Measurements from ENCODE around the gene AP4M1. TPM values are rescaled to one million over a fixed set of nuclear protein-coding genes. Genes with fewer than 3 reads are reported as not detected.

Gene AP4M1
- 17.2 and 18.4 TPM in 2 replicates for total RNA-seq

GRCh38 chr7:100101016-100101862 is at the start of gene AP4M1, which contains the start of gene MCM7:
AP4M1 (plus strand) TSS chr7:100101643; CDS start chr7:100101715, 72 bp downstream.
MCM7 (minus strand) TSS chr7:100101397; CDS start chr7:100101294, 103 bp downstream.

GRCh38 chr7:100081535-100082102 is 19.8 kb upstream of the AP4M1 start, which contains the start of gene ZNF3:
ZNF3 (minus strand) TSS chr7:100081723; CDS start chr7:100077357, 4,366 bp downstream.

GRCh38 chr7:100088621-100089457 is 12.6 kb upstream of the AP4M1 start, which contains the start of gene COPS6:
COPS6 (plus strand) TSS chr7:100088969; CDS start chr7:100088991, 22 bp downstream.

GRCh38 chr7:100119072-100119969 is 17.9 kb downstream of the AP4M1 start, which contains the start of the genes CNPY4 and TAF6:
CNPY4 (plus strand) TSS chr7:100119634; CDS start chr7:100119745, 111 bp downstream.
TAF6 (minus strand) TSS chr7:100119358; CDS start chr7:100114209, 5,149 bp downstream.

GRCh38 chr7:100126931-100127865 is 25.8 kb downstream of the AP4M1 start, which contains the start of gene MBLAC1:
MBLAC1 (plus strand) TSS chr7:100126967; CDS start chr7:100127396, 429 bp downstream.

GRCh38 chr7:100148559-100149328 is 47.3 kb downstream of the AP4M1 start, which contains the start of gene LAMTOR4:
LAMTOR4 (plus strand) TSS chr7:100148918; CDS start chr7:100148973, 55 bp downstream.

Other genes with a start within 250 kb of the AP4M1 start
- gene OR2AE1, start 224.6 kb upstream of the AP4M1 start, total RNA-seq: 0.25 TPM in 1 of 2 replicates, not detected in the other
- 32.7 and 33.8 TPM in 2 replicates for gene TRIM4, start 182.1 kb upstream of the AP4M1 start, total RNA-seq
- not detected in 2 replicates for gene GJC3, start 172.0 kb upstream of the AP4M1 start, total RNA-seq
- gene AZGP1, start 125.6 kb upstream of the AP4M1 start, total RNA-seq: 1.3 and 2.1 TPM in 2 replicates
- 31.2 and 34.4 TPM in 2 replicates for gene ZKSCAN1, start 86.0 kb upstream of the AP4M1 start, total RNA-seq
- gene ZSCAN21, start 51.9 kb upstream of the AP4M1 start, total RNA-seq: 8.4 and 9.9 TPM in 2 replicates
- 9.7 and 14.7 TPM in 2 replicates for gene ZNF3, start 19.9 kb upstream of the AP4M1 start, total RNA-seq
- gene COPS6, start 12.7 kb upstream of the AP4M1 start, total RNA-seq: 38.5 and 41.9 TPM in 2 replicates
- gene MCM7, start 246 bp upstream of the AP4M1 start, total RNA-seq: 11.0 and 17.1 TPM in 2 replicates
- gene TAF6, start 17.7 kb downstream of the AP4M1 start, total RNA-seq: 29.0 and 44.7 TPM in 2 replicates
- gene CNPY4, start 18.0 kb downstream of the AP4M1 start, total RNA-seq: 15.3 and 16.2 TPM in 2 replicates
- gene MBLAC1, start 25.3 kb downstream of the AP4M1 start, total RNA-seq: 4.6 and 5.7 TPM in 2 replicates
- gene LAMTOR4, start 47.3 kb downstream of the AP4M1 start, total RNA-seq: 117 and 132 TPM in 2 replicates
- 4.0 and 4.5 TPM in 2 replicates for gene TRAPPC14, start 57.1 kb downstream of the AP4M1 start, total RNA-seq
- gene GAL3ST4, start 67.0 kb downstream of the AP4M1 start, total RNA-seq: 0.98 and 1.00 TPM in 2 replicates
- gene GPC2, start 75.7 kb downstream of the AP4M1 start, total RNA-seq: 0.05 TPM in 1 of 2 replicates, not detected in the other
- gene STAG3, start 76.3 kb downstream of the AP4M1 start, total RNA-seq: 0.87 and 2.6 TPM in 2 replicates
- not detected in 2 replicates for gene PVRIG, start 118.3 kb downstream of the AP4M1 start, total RNA-seq
- not detected in 2 replicates for gene SPDYE3, start 206.1 kb downstream of the AP4M1 start, total RNA-seq

All from cardiac ventricle fibroblast (primary cell).